KMS-11 (cell line): ENCODE measurements around the gene NDFIP1.

Source experiments
- H2AFZ ChIP-seq: fragments of 200-600 bp; sonication (generic); 2 replicates; pipeline ENCODE4 v1.6.1; 2016; ENCODE audit warnings: antibody characterized with exemption, mixed run types, low read depth
- H3K27ac ChIP-seq: fragments of 200-600 bp; sonication (generic); 2 replicates; pipeline ENCODE4 v1.6.1; 2016; ENCODE audit warnings: mild to moderate bottlenecking, mixed run types
- H3K27me3 ChIP-seq: fragments of 200-600 bp; sonication (generic); 2 replicates; pipeline ENCODE4 v1.6.1; 2017; ENCODE audit warnings: mild to moderate bottlenecking, low read depth, mixed run types, moderate library complexity; ENCODE audit not compliant: insufficient read depth
- H3K36me3 ChIP-seq: fragments of 200-600 bp; sonication (generic); 2 replicates; pipeline ENCODE4 v1.6.1; 2017; ENCODE audit warnings: mild to moderate bottlenecking, mixed run types; ENCODE audit not compliant: insufficient read depth
- H3K4me1 ChIP-seq: fragments of 200-600 bp; sonication (generic); 2 replicates; pipeline ENCODE4 v1.6.1; 2016; ENCODE audit warnings: mild to moderate bottlenecking, low read depth, mixed run types; ENCODE audit not compliant: poor library complexity, severe bottlenecking
- H3K4me2 ChIP-seq: fragments of 200-600 bp; sonication (generic); 2 replicates; pipeline ENCODE4 v1.7.0; 2016; ENCODE audit warnings: mild to moderate bottlenecking, mixed run types
- H3K4me3 ChIP-seq: fragments of 200-600 bp; sonication (generic); IDR thresholded peaks from 2 replicates; pipeline ENCODE4 v1.6.1; 2017; ENCODE audit warnings: low read depth, low read length, mixed read lengths; ENCODE audit not compliant: insufficient read depth
- H3K79me2 ChIP-seq: fragments of 200-600 bp; sonication (generic); 2 replicates; pipeline ENCODE4 v1.6.1; 2016; ENCODE audit warnings: low read depth, mixed run types; ENCODE audit not compliant: insufficient read depth
- H3K9ac ChIP-seq: fragments of 200-600 bp; sonication (generic); 2 replicates; pipeline ENCODE4 v1.6.1; 2016; ENCODE audit warnings: mild to moderate bottlenecking, mixed run types
- H4K20me1 ChIP-seq: fragments of 200-600 bp; sonication (generic); 2 replicates; pipeline ENCODE4 v1.6.1; 2016; ENCODE audit warnings: mild to moderate bottlenecking, mixed run types; ENCODE audit not compliant: insufficient read depth
- CTCF ChIP-seq: fragments of 200-600 bp; sonication (generic); conservative IDR thresholded peaks from 2 replicates; pipeline ENCODE4 v1.6.1; 2017; ENCODE audit warnings: low read depth, mild to moderate bottlenecking, antibody characterized with exemption, low read length, moderate library complexity, mixed read lengths

The NDFIP1 gene

DNA sequence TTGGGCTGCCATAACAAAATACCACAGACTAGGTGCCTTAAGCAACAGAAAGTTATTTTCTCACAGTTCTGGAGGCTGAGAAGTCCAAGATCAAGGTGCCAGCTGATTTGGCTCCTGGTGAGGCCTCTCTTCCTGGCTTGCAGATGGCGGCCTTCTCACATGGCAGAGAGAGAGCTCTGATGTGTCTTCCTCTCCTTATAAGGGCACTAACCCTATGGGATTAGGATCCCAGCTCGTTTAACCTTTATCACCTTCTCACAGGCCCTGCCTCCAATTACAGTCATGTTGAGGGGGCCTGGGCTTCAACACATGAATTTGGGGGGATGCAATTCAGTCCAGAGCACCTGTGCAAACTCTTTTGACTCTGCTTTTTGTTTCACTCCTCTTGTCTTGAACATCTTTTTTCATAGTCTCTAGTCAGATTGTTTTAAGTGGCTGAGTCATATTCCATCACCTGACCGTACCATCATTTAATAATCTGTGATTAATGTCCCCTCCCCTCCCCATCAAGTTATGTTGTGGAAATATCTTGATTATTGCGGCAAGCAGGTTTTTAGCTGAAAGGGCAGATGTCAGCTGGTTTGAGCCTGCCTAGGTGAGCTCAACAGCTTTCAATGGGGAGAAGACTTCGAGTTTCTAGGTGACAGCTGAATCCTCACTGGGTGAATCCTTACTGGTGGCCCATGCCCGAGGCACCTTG lies 61.8 kb downstream of the NDFIP1 start:
- no peaks in the 10 kb centered on the region for H3K36me3 ChIP-seq
- no peaks in the 10 kb centered on the region for H3K79me2 ChIP-seq
- no peak overlapping the region for H3K4me2 ChIP-seq
- no peaks in the 10 kb centered on the region for H4K20me1 ChIP-seq
- H3K4me1 ChIP-seq: no peaks in the 10 kb centered on the region
- H3K9ac ChIP-seq: no peak overlapping the region
- no peak overlapping the region for H2AFZ ChIP-seq
- H3K27ac ChIP-seq: no peak overlapping the region
- TF ChIP-seq CTCF: no peak
- no peaks in the 10 kb centered on the region for H3K27me3 ChIP-seq
- no peak overlapping the region for H3K4me3 ChIP-seq

- H3K4me3 ChIP-seq: no peak overlapping the region
- H3K9ac ChIP-seq: no peak overlapping the region
- no peak for TF ChIP-seq CTCF
- no peaks in the 10 kb centered on the region for H3K27me3 ChIP-seq
- H2AFZ ChIP-seq: no peak overlapping the region
- H3K36me3 ChIP-seq: no peaks in the 10 kb centered on the region
- no peak overlapping the region for H3K27ac ChIP-seq
- no peaks in the 10 kb centered on the region for H3K4me1 ChIP-seq
- H3K4me2 ChIP-seq: no peak overlapping the region
- no peaks in the 10 kb centered on the region for H3K79me2 ChIP-seq
- H4K20me1 ChIP-seq: no peaks in the 10 kb centered on the region
Measured at GRCh38 chr5:142171270-142171669, 62.7 kb downstream of the NDFIP1 start.

- no peak for TF ChIP-seq CTCF
- Histone ChIP-seq H3K4me2 (no peak overlapping the region), H2AFZ (no peak overlapping the region), H3K4me3 (no peak overlapping the region), H3K79me2 (no peaks in the 10 kb centered on the region), H3K27ac (no peak overlapping the region), H3K36me3 (no peaks in the 10 kb centered on the region), H3K9ac (no peak overlapping the region), H3K4me1 (no peaks in the 10 kb centered on the region), H3K27me3 (no peaks in the 10 kb centered on the region), H4K20me1 (no peaks in the 10 kb centered on the region)
Measured at GRCh38 chr5:142175039-142175438, 66.5 kb downstream of the NDFIP1 start.

- H3K27ac ChIP-seq: no peak overlapping the region
- H3K4me3 ChIP-seq: no peak overlapping the region
- H3K9ac ChIP-seq: no peak overlapping the region
- H3K4me1 ChIP-seq: no peaks in the 10 kb centered on the region
- H3K27me3 ChIP-seq: no peaks in the 10 kb centered on the region
- no peak for TF ChIP-seq CTCF
- no peak overlapping the region for H2AFZ ChIP-seq
- H4K20me1 ChIP-seq: no peaks in the 10 kb centered on the region
- no peaks in the 10 kb centered on the region for H3K79me2 ChIP-seq
- H3K4me2 ChIP-seq: no peak overlapping the region
- H3K36me3 ChIP-seq: no peaks in the 10 kb centered on the region
Measured at GRCh38 chr5:142175461-142176142, 67.0 kb downstream of the NDFIP1 start.
